Measurements from ENCODE around the gene ELAVL1.

GRCh38 chr19:8050274-8051096, 45.0 kb upstream of the ELAVL1 start:
- TF ChIP-seq POLR2A (IDR thresholded peaks at IDR 0.05) (no peak), CTCF (IDR thresholded peaks at IDR 0.05) (no peak)

Measured in testis (tissue), 2 donors.